ENCODE measurements around the gene TM4SF20.
A peak's percentile ranks its signal among the peaks of the same experiment; 100 is the strongest.

GRCh38 chr2:227324995-227325838, 53.9 kb downstream of the TM4SF20 start, which contains the start of gene MFF:
- TF ChIP-seq ZBTB43 (CRISPR knock-in tag; IDR thresholded peaks at IDR 0.05) (peak; percentile 18; the same call in 1 of the 2 replicates), FOXK1 (CRISPR knock-in tag; IDR thresholded peaks at IDR 0.05) (peak; percentile 88), ZBTB21 (CRISPR knock-in tag; IDR thresholded peaks at IDR 0.05; ENCODE audit: borderline replicate concordance) (no peak), CBFB (CRISPR knock-in tag; IDR thresholded peaks at IDR 0.05; ENCODE audit: low read depth) (no peak), JUN (CRISPR knock-in tag; IDR thresholded peaks at IDR 0.05) (no peak), IRF2 (CRISPR knock-in tag; IDR thresholded peaks at IDR 0.05; ENCODE audit: borderline replicate concordance, low read depth) (no peak), FOXP4 (CRISPR knock-in tag; IDR thresholded peaks at IDR 0.05) (0 out of 2 replicates have a peak, but pooled peaks have one; percentile 40)
- TF ChIP-seq, protein P1, sequence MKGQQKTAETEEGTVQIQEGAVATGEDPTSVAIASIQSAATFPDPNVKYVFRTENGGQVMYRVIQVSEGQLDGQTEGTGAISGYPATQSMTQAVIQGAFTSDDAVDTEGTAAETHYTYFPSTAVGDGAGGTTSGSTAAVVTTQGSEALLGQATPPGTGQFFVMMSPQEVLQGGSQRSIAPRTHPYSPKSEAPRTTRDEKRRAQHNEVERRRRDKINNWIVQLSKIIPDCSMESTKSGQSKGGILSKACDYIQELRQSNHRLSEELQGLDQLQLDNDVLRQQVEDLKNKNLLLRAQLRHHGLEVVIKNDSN (CRISPR knock-in tag; IDR thresholded peaks at IDR 0.05): peak; percentile 98
- TF ChIP-seq, protein P2, sequence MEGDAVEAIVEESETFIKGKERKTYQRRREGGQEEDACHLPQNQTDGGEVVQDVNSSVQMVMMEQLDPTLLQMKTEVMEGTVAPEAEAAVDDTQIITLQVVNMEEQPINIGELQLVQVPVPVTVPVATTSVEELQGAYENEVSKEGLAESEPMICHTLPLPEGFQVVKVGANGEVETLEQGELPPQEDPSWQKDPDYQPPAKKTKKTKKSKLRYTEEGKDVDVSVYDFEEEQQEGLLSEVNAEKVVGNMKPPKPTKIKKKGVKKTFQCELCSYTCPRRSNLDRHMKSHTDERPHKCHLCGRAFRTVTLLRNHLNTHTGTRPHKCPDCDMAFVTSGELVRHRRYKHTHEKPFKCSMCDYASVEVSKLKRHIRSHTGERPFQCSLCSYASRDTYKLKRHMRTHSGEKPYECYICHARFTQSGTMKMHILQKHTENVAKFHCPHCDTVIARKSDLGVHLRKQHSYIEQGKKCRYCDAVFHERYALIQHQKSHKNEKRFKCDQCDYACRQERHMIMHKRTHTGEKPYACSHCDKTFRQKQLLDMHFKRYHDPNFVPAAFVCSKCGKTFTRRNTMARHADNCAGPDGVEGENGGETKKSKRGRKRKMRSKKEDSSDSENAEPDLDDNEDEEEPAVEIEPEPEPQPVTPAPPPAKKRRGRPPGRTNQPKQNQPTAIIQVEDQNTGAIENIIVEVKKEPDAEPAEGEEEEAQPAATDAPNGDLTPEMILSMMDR (IDR thresholded peaks at IDR 0.05): no peak

All from WTC11 (cell line).